ENCODE measurements around the gene PBX3. TPM values are rescaled to one million over a fixed set of nuclear protein-coding genes. Genes with fewer than 3 reads are reported as not detected.

Gene PBX3
- total and polyA plus RNA-seq, 2 experiments from 2014 or later = 13.4 to 30.9 TPM

- in situ Hi-C loops (cut with MboI) = no loop called here
- no peak overlapping the region for H2AFZ ChIP-seq
- no peak overlapping the region for H3K4me2 ChIP-seq (ENCODE audit: unreplicated experiment)
- no peaks in the 10 kb centered on the region for H3K9me3 ChIP-seq (ENCODE audit: low read depth)
- H3K27me3 ChIP-seq (replicated peaks; ENCODE audit: insufficient read depth) = no peaks in the 10 kb centered on the region
- no peaks in the 10 kb centered on the region for H3K9me2 ChIP-seq (ENCODE audit: insufficient read depth)
- H3K9ac ChIP-seq = no peak overlapping the region
- no peaks in the 10 kb centered on the region for H3K4me1 ChIP-seq (ENCODE audit: insufficient read depth)
- no peaks in the 10 kb centered on the region for H3F3A ChIP-seq (ENCODE audit: insufficient read depth)
- H3K79me2 ChIP-seq (ENCODE audit: insufficient read depth) = no peaks in the 10 kb centered on the region
- no peak for DNase-seq
- no peak overlapping the region for H3K27ac ChIP-seq
- H4K20me1 ChIP-seq (ENCODE audit: insufficient read depth) = no peaks in the 10 kb centered on the region
- WGBS, 2 experiments (ENCODE audit: low coverage in 1 of 2, low lambda C conversion rate in 2 of 2, missing lambda C conversion rate in 2 of 2) = 45 to 53% methylated on average over 5 of the region's 5 CpGs
- H3K4me3 ChIP-seq = no peak overlapping the region
- no peak for TF ChIP-seq EZH2 (IDR thresholded peaks at IDR 0.05; ENCODE audit: insufficient read depth, poor library complexity, severe bottlenecking)
- no peak for TF ChIP-seq EZH2phosphoT487 (IDR thresholded peaks at IDR 0.05; ENCODE audit: insufficient read depth, low read depth)
- peaks cover 15% of the 10 kb centered on the region for H3K36me3 ChIP-seq (ENCODE audit: low read depth)
These were observed 223.2 kb downstream of the PBX3 start for GRCh38 chr9:125970340-125970739.

DNA sequence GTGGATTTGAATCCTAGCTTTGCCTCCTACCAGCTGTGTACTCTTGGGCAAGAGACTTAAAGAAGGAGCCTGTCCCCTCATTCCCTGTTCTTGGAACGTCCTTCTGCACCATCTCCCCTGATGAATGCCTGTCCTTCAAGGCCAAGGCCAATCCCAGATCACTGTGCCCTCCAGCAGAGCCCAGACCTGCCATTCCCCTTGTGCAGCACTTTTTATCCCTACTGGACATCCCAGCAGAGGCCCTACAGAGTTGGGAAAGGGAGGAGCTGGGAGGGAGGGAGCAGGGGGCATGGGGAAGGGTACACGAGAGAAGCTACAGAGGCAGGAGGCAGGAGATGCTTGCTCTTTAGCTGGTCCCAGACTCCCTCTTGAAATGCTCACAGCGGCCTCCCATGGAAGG lies 223.9 kb downstream of the PBX3 start:
- in situ Hi-C loops (cut with MboI) = no loop called here
- Histone ChIP-seq H3K27me3 (replicated peaks; ENCODE audit: insufficient read depth) (no peaks in the 10 kb centered on the region), H3K4me3 (no peak overlapping the region), H3K79me2 (ENCODE audit: insufficient read depth) (no peaks in the 10 kb centered on the region), H4K20me1 (ENCODE audit: insufficient read depth) (no peaks in the 10 kb centered on the region), H2AFZ (no peak overlapping the region), H3K9me3 (ENCODE audit: low read depth) (no peaks in the 10 kb centered on the region), H3K4me1 (ENCODE audit: insufficient read depth) (no peaks in the 10 kb centered on the region), H3K27ac (no peak overlapping the region), H3K9me2 (ENCODE audit: insufficient read depth) (no peaks in the 10 kb centered on the region), H3K9ac (no peak overlapping the region), H3F3A (ENCODE audit: insufficient read depth) (no peaks in the 10 kb centered on the region), H3K4me2 (ENCODE audit: unreplicated experiment) (no peak overlapping the region), H3K36me3 (ENCODE audit: low read depth) (peaks cover 11% of the 10 kb centered on the region)
- DNase-seq = no peak
- no peak for TF ChIP-seq EZH2phosphoT487 (IDR thresholded peaks at IDR 0.05; ENCODE audit: insufficient read depth, low read depth)
- no peak for TF ChIP-seq EZH2 (IDR thresholded peaks at IDR 0.05; ENCODE audit: insufficient read depth, poor library complexity, severe bottlenecking)
- 65 to 77% methylated on average over 2 to 3 of the region's 3 CpGs for WGBS, 2 experiments (ENCODE audit: low coverage in 1 of 2, low lambda C conversion rate in 2 of 2, missing lambda C conversion rate in 2 of 2)

DNA sequence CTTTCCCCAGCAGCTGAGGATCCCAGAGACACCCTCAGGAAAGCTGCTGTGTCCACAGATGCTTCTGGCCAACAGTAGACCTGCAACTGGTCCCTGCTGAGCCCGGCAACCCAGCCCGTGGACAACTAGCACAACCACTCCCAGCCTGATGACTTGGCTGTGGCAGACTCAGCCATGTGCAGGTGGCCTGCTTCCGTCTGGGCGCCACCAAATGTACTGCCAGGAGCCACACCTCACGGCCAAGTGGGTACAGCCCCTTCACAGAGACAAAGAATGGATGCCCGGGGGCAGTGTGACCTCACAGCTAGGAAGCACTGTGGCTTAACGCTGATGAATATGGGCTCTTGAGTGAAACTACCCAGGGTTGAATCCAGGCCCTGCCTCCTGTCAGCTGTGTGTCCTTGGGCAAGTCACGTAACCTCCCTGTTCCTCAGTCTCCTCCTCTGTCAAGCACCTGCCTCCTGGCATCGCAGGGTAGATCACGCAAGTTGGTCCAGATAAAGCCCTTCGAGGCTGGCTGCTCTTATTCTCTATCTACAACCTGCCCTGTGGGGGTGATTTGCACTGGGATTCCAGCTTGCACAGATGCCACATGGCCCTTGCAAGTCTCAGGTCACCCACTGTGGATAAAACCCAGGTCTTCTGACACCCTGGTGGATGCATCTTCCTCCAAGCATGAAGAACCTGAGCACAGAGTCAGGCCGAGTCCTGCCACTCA lies 225.0 kb downstream of the PBX3 start:
- Histone ChIP-seq H3K9me3 (ENCODE audit: low read depth) (no peaks in the 10 kb centered on the region), H3K9me2 (ENCODE audit: insufficient read depth) (no peaks in the 10 kb centered on the region), H3K27ac (no peak overlapping the region), H4K20me1 (ENCODE audit: insufficient read depth) (no peaks in the 10 kb centered on the region), H3F3A (ENCODE audit: insufficient read depth) (no peaks in the 10 kb centered on the region), H3K4me2 (ENCODE audit: unreplicated experiment) (no peak overlapping the region), H3K4me3 (no peak overlapping the region), H3K36me3 (ENCODE audit: low read depth) (no peaks in the 10 kb centered on the region), H3K27me3 (replicated peaks; ENCODE audit: insufficient read depth) (no peaks in the 10 kb centered on the region), H3K4me1 (ENCODE audit: insufficient read depth) (no peaks in the 10 kb centered on the region), H3K9ac (no peak overlapping the region), H3K79me2 (ENCODE audit: insufficient read depth) (no peaks in the 10 kb centered on the region), H2AFZ (no peak overlapping the region)
- WGBS, 2 experiments (ENCODE audit: low coverage in 1 of 2, low lambda C conversion rate in 2 of 2, missing lambda C conversion rate in 2 of 2) = 79 to 82% methylated on average over 12 of the region's 12 CpGs
- no peak for TF ChIP-seq EZH2phosphoT487 (IDR thresholded peaks at IDR 0.05; ENCODE audit: insufficient read depth, low read depth)
- no peak for TF ChIP-seq EZH2 (IDR thresholded peaks at IDR 0.05; ENCODE audit: insufficient read depth, poor library complexity, severe bottlenecking)
- in situ Hi-C loops (cut with MboI) = no loop called here
- no peak for DNase-seq

GRCh38 chr9:125973547-125973946 lies 226.4 kb downstream of the PBX3 start:
- H3K9ac ChIP-seq = no peak overlapping the region
- DNase-seq = no peak
- H3K79me2 ChIP-seq (ENCODE audit: insufficient read depth) = no peaks in the 10 kb centered on the region
- H2AFZ ChIP-seq = no peak overlapping the region
- no peaks in the 10 kb centered on the region for H3K27me3 ChIP-seq (replicated peaks; ENCODE audit: insufficient read depth)
- TF ChIP-seq EZH2phosphoT487 (IDR thresholded peaks at IDR 0.05; ENCODE audit: insufficient read depth, low read depth) = no peak
- no peak for TF ChIP-seq EZH2 (IDR thresholded peaks at IDR 0.05; ENCODE audit: insufficient read depth, poor library complexity, severe bottlenecking)
- in situ Hi-C loops (cut with MboI) = no loop called here
- H3K36me3 ChIP-seq (ENCODE audit: low read depth) = no peaks in the 10 kb centered on the region
- no peak overlapping the region for H3K4me2 ChIP-seq (ENCODE audit: unreplicated experiment)
- H3K4me1 ChIP-seq (ENCODE audit: insufficient read depth) = no peaks in the 10 kb centered on the region
- 87 to 90% methylated on average over 10 of the region's 10 CpGs for WGBS, 2 experiments (ENCODE audit: low coverage in 1 of 2, low lambda C conversion rate in 2 of 2, missing lambda C conversion rate in 2 of 2)
- no peaks in the 10 kb centered on the region for H3K9me3 ChIP-seq (ENCODE audit: low read depth)
- H3F3A ChIP-seq (ENCODE audit: insufficient read depth) = no peaks in the 10 kb centered on the region
- no peaks in the 10 kb centered on the region for H4K20me1 ChIP-seq (ENCODE audit: insufficient read depth)
- H3K4me3 ChIP-seq = no peak overlapping the region
- H3K27ac ChIP-seq = no peak overlapping the region
- H3K9me2 ChIP-seq (ENCODE audit: insufficient read depth) = no peaks in the 10 kb centered on the region
